ENCODE measurements around the gene UFSP2. TPM values are rescaled to one million over a fixed set of nuclear protein-coding genes. Genes with fewer than 3 reads are reported as not detected.
A peak's percentile ranks its signal among the peaks of the same experiment; 100 is the strongest.

Gene UFSP2
- total RNA-seq, 1 donor from 2014 or later: 27.5 TPM

- Histone ChIP-seq H3K4me1 (ENCODE audit: insufficient read depth, low read length) (no peaks in the 10 kb centered on the region), H3K27me3 (ENCODE audit: insufficient read depth, low read length) (peaks cover 3% of the 10 kb centered on the region), H3K9me3 (ENCODE audit: insufficient read depth, low read depth, low read length) (no peaks in the 10 kb centered on the region), H3K36me3 (ENCODE audit: insufficient read depth, low read length) (no peaks in the 10 kb centered on the region), H2AFZ (ENCODE audit: low read depth, low read length) (peak overlapping the region; percentile 5), H3K9ac (ENCODE audit: low read length) (no peak overlapping the region), H3K27ac (ENCODE audit: low read depth, low read length) (no peak overlapping the region), H3K4me2 (ENCODE audit: low read length) (no peak overlapping the region), H4K20me1 (ENCODE audit: insufficient read depth, low read length) (no peaks in the 10 kb centered on the region), H3K4me3 (ENCODE audit: insufficient read depth, low read depth, low read length) (no peak overlapping the region), H3K79me2 (ENCODE audit: insufficient read depth, low read length) (no peaks in the 10 kb centered on the region)
- Mint-ChIP-seq H3K9me3 (ENCODE audit: unreplicated experiment) (peaks cover 4% of the 10 kb centered on the region), H3K4me1 (ENCODE audit: low read depth, unreplicated experiment) (no peaks in the 10 kb centered on the region), H3K27me3 (ENCODE audit: low read depth, unreplicated experiment) (peaks cover 10% of the 10 kb centered on the region), H3K36me3 (ENCODE audit: low read depth, unreplicated experiment) (no peaks in the 10 kb centered on the region), H3K4me3 (ENCODE audit: unreplicated experiment) (no peak overlapping the region), H3K27ac (ENCODE audit: unreplicated experiment) (no peak overlapping the region)
- FAIRE-seq (no peak), DNase-seq (ENCODE audit: low read depth) (no peak)
- no peak for TF ChIP-seq EZH2 (IDR thresholded peaks at IDR 0.05; ENCODE audit: insufficient read depth, low read length)
- TF ChIP-seq CTCF (IDR thresholded peaks at IDR 0.05; ENCODE audit: insufficient read depth, low read depth, low read length): no peak
These were observed 39.1 kb upstream of the UFSP2 start for GRCh38 chr4:185464887-185465286.

- Mint-ChIP-seq H3K4me1 (ENCODE audit: low read depth, unreplicated experiment) (no peaks in the 10 kb centered on the region), H3K9me3 (ENCODE audit: unreplicated experiment) (peaks cover 4% of the 10 kb centered on the region), H3K36me3 (ENCODE audit: low read depth, unreplicated experiment) (no peaks in the 10 kb centered on the region), H3K27ac (ENCODE audit: unreplicated experiment) (no peak overlapping the region), H3K4me3 (ENCODE audit: unreplicated experiment) (no peak overlapping the region), H3K27me3 (ENCODE audit: low read depth, unreplicated experiment) (peaks cover 8% of the 10 kb centered on the region)
- H3K4me1 ChIP-seq (ENCODE audit: insufficient read depth, low read length): no peaks in the 10 kb centered on the region
- H3K9me3 ChIP-seq (ENCODE audit: insufficient read depth, low read depth, low read length): no peaks in the 10 kb centered on the region
- no peaks in the 10 kb centered on the region for H4K20me1 ChIP-seq (ENCODE audit: insufficient read depth, low read length)
- no peak overlapping the region for H3K9ac ChIP-seq (ENCODE audit: low read length)
- H3K79me2 ChIP-seq (ENCODE audit: insufficient read depth, low read length): no peaks in the 10 kb centered on the region
- DNase-seq (ENCODE audit: low read depth) (no peak), FAIRE-seq (no peak)
- H3K4me3 ChIP-seq (ENCODE audit: insufficient read depth, low read depth, low read length): no peak overlapping the region
- H3K27ac ChIP-seq (ENCODE audit: low read depth, low read length): no peak overlapping the region
- no peaks in the 10 kb centered on the region for H3K36me3 ChIP-seq (ENCODE audit: insufficient read depth, low read length)
- H3K27me3 ChIP-seq (ENCODE audit: insufficient read depth, low read length): peaks cover 1% of the 10 kb centered on the region
- H3K4me2 ChIP-seq (ENCODE audit: low read length): no peak overlapping the region
- TF ChIP-seq EZH2 (IDR thresholded peaks at IDR 0.05; ENCODE audit: insufficient read depth, low read length) (no peak), CTCF (IDR thresholded peaks at IDR 0.05; ENCODE audit: insufficient read depth, low read depth, low read length) (no peak)
- no peak overlapping the region for H2AFZ ChIP-seq (ENCODE audit: low read depth, low read length)
These were observed 38.4 kb upstream of the UFSP2 start for GRCh38 chr4:185464183-185464582.

GRCh38 chr4:185463541-185463940 is 37.8 kb upstream of the UFSP2 start:
- Histone ChIP-seq H3K79me2 (ENCODE audit: insufficient read depth, low read length) (no peaks in the 10 kb centered on the region), H3K4me1 (ENCODE audit: insufficient read depth, low read length) (no peaks in the 10 kb centered on the region), H3K4me2 (ENCODE audit: low read length) (no peak overlapping the region), H2AFZ (ENCODE audit: low read depth, low read length) (no peak overlapping the region), H3K27me3 (ENCODE audit: insufficient read depth, low read length) (no peaks in the 10 kb centered on the region), H3K36me3 (ENCODE audit: insufficient read depth, low read length) (no peaks in the 10 kb centered on the region), H3K27ac (ENCODE audit: low read depth, low read length) (no peak overlapping the region), H3K9ac (ENCODE audit: low read length) (no peak overlapping the region), H3K9me3 (ENCODE audit: insufficient read depth, low read depth, low read length) (no peaks in the 10 kb centered on the region), H4K20me1 (ENCODE audit: insufficient read depth, low read length) (no peaks in the 10 kb centered on the region), H3K4me3 (ENCODE audit: insufficient read depth, low read depth, low read length) (no peak overlapping the region)
- Mint-ChIP-seq H3K4me1 (ENCODE audit: low read depth, unreplicated experiment) (no peaks in the 10 kb centered on the region), H3K27me3 (ENCODE audit: low read depth, unreplicated experiment) (peaks cover 5% of the 10 kb centered on the region), H3K36me3 (ENCODE audit: low read depth, unreplicated experiment) (no peaks in the 10 kb centered on the region), H3K4me3 (ENCODE audit: unreplicated experiment) (no peak overlapping the region), H3K9me3 (ENCODE audit: unreplicated experiment) (peaks cover 4% of the 10 kb centered on the region), H3K27ac (ENCODE audit: unreplicated experiment) (no peak overlapping the region)
- no peak for DNase-seq (ENCODE audit: low read depth)
- FAIRE-seq: no peak
- TF ChIP-seq CTCF (IDR thresholded peaks at IDR 0.05; ENCODE audit: insufficient read depth, low read depth, low read length) (no peak), EZH2 (IDR thresholded peaks at IDR 0.05; ENCODE audit: insufficient read depth, low read length) (no peak)
